WTC11 (cell line): ENCODE results near the gene DCHS2. TPM values are rescaled to one million over a fixed set of nuclear protein-coding genes. Genes with fewer than 3 reads are reported as not detected.

Experiments
- AFF4 ChIP-seq: sonication (generic); formaldehyde crosslinking; IDR thresholded peaks from 2 replicates; pipeline ENCODE4 v1.8.1; 2023; ENCODE audit warnings: mild to moderate bottlenecking, missing genetic modification reagents, borderline replicate concordance
- ATF1 ChIP-seq: sonication (generic); formaldehyde crosslinking; IDR thresholded peaks from 2 replicates; pipeline ENCODE4 v1.8.1; 2023; ENCODE audit warnings: mild to moderate bottlenecking, moderate library complexity, missing genetic modification reagents
- ATF2 ChIP-seq: sonication (generic); formaldehyde crosslinking; IDR thresholded peaks from 2 replicates; pipeline ENCODE4 v1.8.1; 2022; ENCODE audit warnings: low read depth, missing genetic modification reagents, borderline replicate concordance
- EMX1 ChIP-seq: fragments of 250-450 bp; sonication (Bioruptor Pico); IDR thresholded peaks from 2 replicates; pipeline ENCODE4 v1.8.0; 2021; ENCODE audit warnings: mild to moderate bottlenecking
- FOXJ3 ChIP-seq: sonication (generic); formaldehyde crosslinking; IDR thresholded peaks from 2 replicates; pipeline ENCODE4 v1.9.0; 2021; ENCODE audit warnings: missing genetic modification reagents, mild to moderate bottlenecking, borderline replicate concordance
- FOXK1 ChIP-seq: sonication (generic); formaldehyde crosslinking; IDR thresholded peaks from 2 replicates; pipeline ENCODE4 v1.8.0; 2022; ENCODE audit warnings: mild to moderate bottlenecking, moderate library complexity, missing genetic modification reagents
- KAT7 ChIP-seq: sonication (generic); formaldehyde crosslinking; IDR thresholded peaks from 2 replicates; pipeline ENCODE4 v1.8.1; 2023; ENCODE audit warnings: missing genetic modification reagents, mild to moderate bottlenecking, borderline replicate concordance
- MLX ChIP-seq: sonication (generic); formaldehyde crosslinking; IDR thresholded peaks from 2 replicates; pipeline ENCODE4 v1.8.1; 2023; ENCODE audit warnings: mild to moderate bottlenecking, missing genetic modification reagents, moderate library complexity
- PREB ChIP-seq: sonication (generic); formaldehyde crosslinking; IDR thresholded peaks from 2 replicates; pipeline ENCODE4 v1.8.1; 2022; ENCODE audit warnings: mild to moderate bottlenecking, missing genetic modification reagents, moderate library complexity, borderline replicate concordance
- RELA ChIP-seq: sonication (generic); formaldehyde crosslinking; IDR thresholded peaks from 2 replicates; pipeline ENCODE4 v1.8.1; 2022; ENCODE audit warnings: missing genetic modification reagents, mild to moderate bottlenecking, borderline replicate concordance
- SMAD4 ChIP-seq: sonication (generic); formaldehyde crosslinking; IDR thresholded peaks from 2 replicates; pipeline ENCODE4 v1.8.0; 2022; ENCODE audit warnings: mild to moderate bottlenecking, missing genetic modification reagents
- TCF7 ChIP-seq: sonication (generic); formaldehyde crosslinking; IDR thresholded peaks from 2 replicates; pipeline ENCODE4 v1.8.0; 2022; ENCODE audit warnings: mild to moderate bottlenecking, low read depth, missing genetic modification reagents, moderate library complexity
- USF1 ChIP-seq: sonication (generic); formaldehyde crosslinking; IDR thresholded peaks from 2 replicates; pipeline ENCODE4 v1.8.0; 2022; ENCODE audit warnings: mild to moderate bottlenecking, missing genetic modification reagents
- ZBTB43 ChIP-seq: sonication (generic); formaldehyde crosslinking; IDR thresholded peaks from 2 replicates; pipeline ENCODE4 v1.8.1; 2023; ENCODE audit warnings: mild to moderate bottlenecking, missing genetic modification reagents
- ZNF425 ChIP-seq: fragments of 250-450 bp; sonication (Bioruptor Pico); conservative IDR thresholded peaks from 2 replicates; pipeline ENCODE4 v1.9.0; 2021; ENCODE audit warnings: mild to moderate bottlenecking
- ZNF532 ChIP-seq: fragments of 250-450 bp; sonication (Bioruptor Pico); IDR thresholded peaks from 2 replicates; pipeline ENCODE4 v1.9.0; 2021; ENCODE audit warnings: mild to moderate bottlenecking, borderline replicate concordance
- ZSCAN18 ChIP-seq: fragments of 250-450 bp; sonication (Bioruptor Pico); IDR thresholded peaks from 2 replicates; pipeline ENCODE4 v2.1.2; 2022; ENCODE audit warnings: mild to moderate bottlenecking, moderate library complexity
- total RNA-seq: library from RNA; stranded (reverse); gene quantifications from 3 replicates; pipeline ENCODE4 v1.2.3, GENCODE V29; 2021

The DCHS2 gene
- total RNA-seq, 1 experiment from 2014 or later = 1.3 TPM

GRCh38 chr4:154490583-154491340 lies 837 bp downstream of the DCHS2 start (continued):
- TF ChIP-seq KAT7 (CRISPR knock-in tag) (peak; percentile 56), AFF4 (peak; percentile 80; the same call in 1 of the 2 replicates), FOXK1 (CRISPR knock-in tag) (peak; percentile 92), EMX1 (CRISPR knock-in tag) (no peak), FOXJ3 (peak; percentile 89; the same call in 1 of the 2 replicates), ATF1 (CRISPR knock-in tag) (peak; percentile 93), MLX (0 out of 2 replicates have a peak, but pooled peaks have one; percentile 67), ZBTB43 (CRISPR knock-in tag) (peak; percentile 96), TCF7 (CRISPR knock-in tag) (peak; percentile 98), RELA (CRISPR knock-in tag) (peak; percentile 98), ZNF532 (peak; percentile 66; the same call in 1 of the 2 replicates), SMAD4 (CRISPR knock-in tag) (peak; percentile 97), ZNF425 (CRISPR knock-in tag) (no peak), USF1 (CRISPR knock-in tag) (peak; percentile 83), ZSCAN18 (no peak), ATF2 (peak; percentile 95), PREB (peak; percentile 82; the same call in 1 of the 2 replicates)
